Cerebellar nuclear complex (tissue), 1 donor: ENCODE data around the gene FOXC2.

Source experiments
- DNase-seq, 2 experiments: peaks; one replicate each; lab custom pipeline; 2025; lab: John Stamatoyannopoulos, UW

The FOXC2 gene

DNA sequence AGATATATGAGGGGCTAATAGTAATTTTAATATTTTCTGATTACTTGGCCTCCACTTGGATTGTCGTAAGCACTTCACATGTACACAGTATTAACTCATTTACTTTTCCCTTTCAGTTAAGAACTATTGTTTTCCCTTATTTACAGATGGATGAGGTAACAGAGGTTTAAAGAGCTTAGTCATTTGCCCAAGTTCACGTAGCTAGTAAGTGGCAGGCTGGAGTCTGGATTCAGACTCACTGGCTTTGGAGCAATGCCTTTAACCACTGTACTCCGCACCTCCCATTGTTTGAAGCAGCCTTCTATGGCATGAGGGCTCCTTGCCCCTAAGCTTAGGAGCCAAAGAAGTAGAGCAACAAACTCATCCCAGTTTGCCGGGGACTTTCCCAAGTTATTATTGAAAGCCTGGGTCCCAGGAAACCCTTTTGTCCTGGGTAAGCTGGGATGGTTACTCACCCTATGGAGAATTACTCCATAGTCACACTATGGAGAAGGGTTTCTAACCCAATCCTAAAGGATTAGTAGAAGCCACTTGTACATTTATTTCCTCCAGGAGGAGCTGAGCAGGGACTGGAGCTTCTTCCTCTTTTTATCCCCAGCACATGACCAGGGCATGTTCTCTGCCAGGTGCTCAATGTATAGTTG, 24.0 kb downstream of the FOXC2 start:
- DNase-seq = no peak

DNA sequence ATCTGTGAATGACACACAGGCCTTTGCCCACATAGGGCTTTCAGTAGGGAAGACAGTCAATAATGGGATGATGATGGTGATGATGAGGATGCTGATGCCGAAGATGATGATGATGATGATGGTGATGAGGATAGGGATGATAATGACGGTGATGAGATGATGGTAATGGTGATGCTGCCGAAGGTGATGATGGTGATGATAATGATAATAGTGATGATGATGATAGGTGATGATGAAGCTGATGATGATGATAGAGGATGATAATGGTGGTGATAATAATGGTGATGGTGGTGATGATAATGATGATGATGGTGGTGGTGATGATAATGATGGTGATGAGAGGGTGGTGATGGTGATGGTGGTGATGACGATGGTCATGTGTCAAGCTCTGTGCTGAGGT, 24.6 kb downstream of the FOXC2 start:
- DNase-seq = no peak

DNA sequence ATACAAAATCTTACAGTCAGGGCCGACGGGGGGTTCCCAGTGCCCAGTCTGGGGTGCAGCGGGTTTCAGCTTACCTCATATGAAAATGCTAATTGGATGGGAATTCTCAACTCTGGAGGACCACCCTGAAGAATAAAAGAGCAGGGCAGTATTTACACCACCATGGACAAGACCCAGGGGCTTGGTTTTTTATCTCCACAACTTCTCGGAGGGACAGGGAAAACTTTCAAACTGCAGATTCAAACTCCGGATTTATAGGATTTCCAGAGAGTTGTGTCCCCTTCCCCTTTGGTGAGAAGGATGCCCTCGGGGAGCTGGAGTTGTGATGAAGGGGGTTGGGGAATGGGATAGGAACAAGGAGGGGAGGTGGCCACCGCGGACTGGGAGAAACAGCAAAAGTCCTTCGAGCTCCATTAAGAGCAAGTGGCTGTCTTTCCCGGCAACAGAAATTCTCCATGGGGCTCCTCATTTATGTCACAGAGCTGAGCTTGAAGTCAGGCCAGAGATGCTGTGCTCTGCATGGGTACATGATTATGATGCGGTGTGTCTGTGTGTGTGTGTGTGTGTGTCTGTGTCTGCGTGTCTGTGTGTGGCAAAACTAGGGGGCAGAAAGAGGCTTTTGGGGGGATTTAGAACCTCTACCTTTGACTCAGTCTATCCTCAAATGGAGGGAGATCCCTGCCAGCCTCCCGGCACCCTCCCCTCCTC, 27.4 kb downstream of the FOXC2 start:
- no peak for DNase-seq

DNA sequence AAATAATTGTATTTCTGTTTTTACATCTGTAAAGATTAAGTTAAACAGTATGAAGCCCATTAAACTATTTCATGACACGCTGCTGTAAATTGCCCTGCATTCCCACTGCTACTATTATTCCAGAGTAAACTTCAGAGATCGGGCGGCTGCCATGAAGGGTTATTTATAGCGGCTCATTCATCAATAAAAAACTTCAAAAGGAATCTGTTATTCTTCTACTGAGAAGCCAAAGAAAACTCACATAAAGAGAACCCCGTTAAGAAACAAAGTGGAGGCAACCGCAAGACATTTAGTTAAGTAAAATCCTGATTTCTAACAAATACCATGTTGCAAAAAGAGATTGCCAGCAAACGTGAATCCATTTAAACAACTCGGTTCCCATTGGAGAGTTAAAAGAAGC, 28.1 kb downstream of the FOXC2 start:
- DNase-seq = no peak

DNA sequence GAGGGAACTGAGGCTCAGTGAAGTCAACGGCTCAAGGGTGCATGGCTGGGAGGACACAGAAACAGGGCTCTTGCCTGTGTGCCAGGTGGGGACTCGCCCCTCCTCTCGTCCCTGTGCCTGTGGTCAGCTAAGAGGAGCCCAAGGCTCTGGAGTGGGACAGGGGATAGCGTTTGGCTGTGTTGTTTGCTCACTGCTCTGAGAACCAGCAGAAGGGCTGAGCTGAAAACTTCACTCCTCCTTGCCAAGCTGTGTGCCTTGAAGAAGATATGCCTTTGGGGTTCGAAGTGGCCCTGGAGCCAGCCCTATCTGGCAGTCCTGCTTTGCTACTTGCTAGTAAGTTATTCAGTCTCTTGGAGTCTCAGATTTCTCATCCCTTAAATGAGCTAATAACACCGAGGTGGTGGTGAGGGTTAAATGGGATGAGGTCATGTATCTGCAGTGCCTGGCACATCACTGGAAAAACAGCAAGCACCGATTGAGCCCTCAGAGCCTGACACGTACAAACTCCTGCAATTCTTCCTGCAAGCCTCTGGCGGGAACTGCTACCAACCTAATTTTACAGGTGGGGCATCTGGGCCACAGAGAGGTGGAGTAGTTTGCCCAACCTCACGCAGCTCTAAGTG, 29.5 kb downstream of the FOXC2 start:
- no peak for DNase-seq

DNA sequence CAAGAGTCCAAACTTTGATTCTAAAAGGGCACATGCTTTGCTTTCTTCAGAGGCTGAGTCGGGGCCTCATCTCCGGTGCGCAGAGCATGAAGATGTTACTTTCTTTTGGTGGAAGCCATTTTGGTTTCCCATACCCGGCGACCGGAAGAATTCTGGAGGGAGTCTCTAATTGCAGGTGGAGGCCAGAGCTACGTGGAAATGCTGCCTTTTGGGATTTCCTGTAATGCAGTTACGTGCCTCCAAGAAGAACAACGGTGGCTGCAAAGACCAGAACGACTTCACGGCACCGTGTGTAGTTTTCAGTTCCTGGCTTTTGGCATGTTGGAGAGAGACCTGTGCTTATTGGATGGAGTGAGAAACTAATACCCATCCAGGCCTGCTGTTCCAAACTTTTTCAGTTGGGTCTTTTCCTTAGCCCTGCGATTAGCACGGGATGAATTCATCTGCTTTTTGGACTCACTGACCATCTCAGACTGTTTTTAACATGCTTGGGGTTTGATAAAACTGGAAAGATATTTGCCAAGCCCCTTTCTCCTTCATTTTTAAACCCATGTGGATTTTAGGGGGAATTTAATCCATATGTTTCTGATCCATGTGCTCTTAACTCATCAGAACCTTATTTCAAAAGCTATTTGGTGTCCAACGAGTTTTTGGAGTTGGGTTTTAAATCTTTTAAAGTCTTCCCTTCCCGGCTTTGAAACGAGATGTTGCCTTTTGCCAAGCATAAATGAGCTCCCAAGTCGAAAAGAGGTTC, 30.7 kb downstream of the FOXC2 start:
- no peak for DNase-seq

DNA sequence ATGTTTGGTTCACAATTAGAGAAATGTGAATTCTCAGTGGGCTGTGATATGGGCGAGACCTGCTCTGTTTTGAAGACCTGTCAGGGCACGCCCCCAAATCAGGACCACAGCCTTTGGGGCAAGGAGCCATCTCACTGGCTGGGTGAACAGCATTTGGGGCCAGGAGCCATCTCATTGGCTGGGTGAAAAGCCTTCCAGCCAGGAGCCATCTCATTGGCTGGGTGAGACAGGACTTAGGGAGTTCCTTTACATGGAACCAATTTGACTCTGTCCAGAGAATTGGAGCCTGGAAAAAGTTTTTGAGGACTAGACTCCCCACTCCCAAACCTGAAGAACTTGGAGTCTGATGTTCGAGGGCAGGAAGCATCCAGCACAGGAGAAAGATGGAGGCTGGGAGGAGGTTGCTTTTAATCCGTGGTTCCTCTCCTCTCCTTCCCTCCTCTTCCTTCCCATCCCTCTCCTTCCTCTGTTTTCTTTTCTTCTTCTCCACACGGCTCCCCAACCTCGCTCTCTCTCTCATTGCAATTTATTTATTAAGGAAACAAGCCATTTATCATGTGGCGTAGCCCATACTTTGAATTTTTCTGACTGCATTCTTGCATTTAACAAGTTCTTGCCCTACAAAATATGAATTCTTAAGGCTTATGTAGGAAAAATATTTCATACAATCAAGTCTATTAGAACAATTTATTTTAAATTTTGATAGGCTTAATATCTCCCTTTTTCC, 31.4 kb downstream of the FOXC2 start:
- DNase-seq = no peak

DNA sequence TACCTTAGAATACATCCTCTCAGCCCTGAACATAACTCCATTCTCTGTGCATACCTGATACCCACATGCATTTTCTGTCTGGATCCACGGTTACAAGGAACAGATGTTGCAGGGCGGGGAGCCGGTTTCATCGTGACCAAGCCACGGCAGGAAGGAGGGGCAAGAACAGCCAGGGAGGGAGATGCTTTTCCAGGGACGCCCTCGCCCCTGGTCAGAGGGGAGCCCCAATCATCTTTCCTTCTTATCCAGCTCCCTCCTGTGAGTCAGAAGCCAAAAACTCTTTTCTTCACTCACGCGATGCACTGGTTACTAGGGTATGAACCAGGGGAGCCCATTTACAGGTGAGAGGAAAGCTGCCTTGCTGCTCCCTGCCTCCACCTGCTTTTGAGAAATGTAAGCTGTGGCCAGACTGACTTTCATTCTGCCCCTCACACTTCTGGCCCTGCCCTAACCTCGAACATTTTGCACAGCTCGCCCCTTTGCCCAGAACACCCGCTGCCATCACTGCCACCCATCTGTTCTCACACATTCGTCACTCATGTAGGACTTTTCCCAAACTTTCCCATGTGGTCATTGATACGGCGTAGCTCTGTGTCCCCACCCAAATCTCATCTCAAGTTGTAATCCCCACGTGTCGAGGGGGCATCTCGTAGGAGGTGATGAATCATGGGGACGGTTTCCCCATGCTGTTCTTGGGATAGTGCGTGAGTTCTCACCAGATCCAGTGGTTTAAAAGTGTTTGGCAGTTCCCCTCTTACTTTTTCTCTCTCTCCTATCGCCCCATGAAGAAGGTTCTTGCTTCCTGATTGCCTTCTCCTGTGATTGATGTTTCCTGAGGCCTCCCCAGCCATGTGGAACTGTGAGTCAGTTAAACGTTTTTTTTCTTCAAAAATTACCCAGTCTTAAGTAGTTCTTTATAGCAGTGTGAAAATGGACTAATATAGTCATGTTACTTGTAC, 32.3 kb downstream of the FOXC2 start:
- DNase-seq = no peak

DNA sequence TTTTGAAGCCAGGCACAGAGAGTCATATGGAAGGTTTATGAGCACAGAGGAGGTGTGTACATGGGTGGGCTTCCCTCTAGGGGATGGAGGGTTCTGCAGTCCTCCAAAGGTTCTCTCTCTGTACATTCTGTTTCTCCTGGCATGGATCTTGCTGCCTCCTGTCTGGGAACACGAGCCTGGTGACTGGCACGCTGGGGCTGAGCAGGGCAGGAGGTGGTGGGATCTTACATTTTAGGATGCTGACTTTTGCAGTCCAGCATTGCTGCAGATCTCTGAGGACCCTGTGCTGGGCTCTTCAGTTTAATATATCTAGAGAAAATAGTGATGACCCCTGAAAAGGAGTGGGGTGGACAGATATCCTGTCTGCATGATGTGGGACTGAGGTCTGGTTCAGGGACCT, 34.7 kb downstream of the FOXC2 start:
- DNase-seq = no peak

DNA sequence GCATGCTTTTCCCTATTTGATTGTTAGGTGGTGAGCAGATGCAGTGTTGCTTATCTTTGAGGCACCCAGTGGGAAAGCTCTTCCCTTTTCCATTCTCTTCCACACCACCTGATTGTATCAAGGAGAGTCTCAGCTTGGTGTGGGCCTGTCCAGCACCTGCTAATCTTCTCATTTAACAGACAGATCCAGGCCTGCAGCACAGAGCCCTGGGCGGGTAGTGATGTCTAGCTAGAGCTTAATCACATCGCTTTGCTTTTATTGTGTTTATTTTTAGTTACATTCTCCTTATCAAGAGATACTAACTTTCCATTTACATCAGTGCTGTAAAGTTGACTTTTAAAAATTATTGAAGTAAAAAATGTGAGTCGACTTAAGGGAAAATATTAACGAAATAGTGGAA, 35.9 kb downstream of the FOXC2 start:
- DNase-seq = no peak

DNA sequence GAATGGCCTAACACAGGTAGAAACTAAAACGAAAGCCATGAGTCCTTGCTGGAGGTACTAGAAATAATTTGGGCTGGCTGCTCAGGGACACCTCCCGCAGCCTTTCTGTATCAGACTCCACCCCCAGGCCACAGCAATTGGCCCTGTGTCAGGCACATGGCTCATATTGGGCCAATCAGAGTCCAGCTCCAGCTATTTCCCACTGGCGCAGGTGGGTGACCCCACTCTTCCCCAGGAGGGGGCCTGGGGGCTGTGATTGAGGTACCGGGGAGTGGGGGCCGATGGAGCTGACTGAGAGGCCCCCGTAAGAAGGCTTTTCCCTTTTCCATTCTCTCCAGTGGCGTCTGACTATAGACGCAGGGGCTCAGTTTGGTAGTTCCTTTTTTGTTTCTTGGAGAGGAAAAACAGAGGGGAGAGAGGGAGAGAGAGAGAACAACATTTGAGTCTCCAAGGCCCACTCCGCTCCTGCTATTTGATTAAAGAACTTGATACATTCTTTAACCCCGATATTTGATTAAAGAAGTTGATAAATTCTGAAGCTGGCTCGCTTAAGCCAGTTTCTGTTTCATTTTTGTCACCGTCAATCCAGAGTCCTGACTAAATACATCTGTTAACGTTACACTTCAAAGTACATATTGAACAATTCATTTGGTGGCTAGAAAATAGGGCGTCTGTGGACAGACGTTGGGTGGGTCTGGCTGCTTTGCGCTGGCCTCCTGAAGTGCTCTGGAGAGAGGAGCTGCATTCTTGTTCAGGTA, 38.0 kb downstream of the FOXC2 start:
- no peak for DNase-seq

DNA sequence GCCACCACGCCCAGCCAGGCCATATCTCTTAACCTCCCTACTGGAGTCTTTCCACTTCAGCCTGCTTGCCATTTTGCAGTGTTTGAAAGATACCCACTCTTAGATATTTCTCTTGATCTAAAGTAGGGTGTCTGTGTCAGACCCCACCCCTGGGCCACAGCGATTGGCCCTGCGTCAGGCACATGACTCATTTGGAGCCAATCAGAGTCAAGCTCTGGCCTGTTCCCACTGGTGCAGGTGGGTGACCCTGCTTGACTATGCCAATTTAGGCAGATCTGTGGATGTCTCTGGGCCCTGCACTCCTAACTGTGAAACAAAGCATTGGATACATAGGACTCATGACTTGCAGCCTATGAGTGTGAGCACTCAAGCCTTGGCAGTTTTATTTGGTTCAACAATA, 39.3 kb downstream of the FOXC2 start:
- no peak for DNase-seq

DNA sequence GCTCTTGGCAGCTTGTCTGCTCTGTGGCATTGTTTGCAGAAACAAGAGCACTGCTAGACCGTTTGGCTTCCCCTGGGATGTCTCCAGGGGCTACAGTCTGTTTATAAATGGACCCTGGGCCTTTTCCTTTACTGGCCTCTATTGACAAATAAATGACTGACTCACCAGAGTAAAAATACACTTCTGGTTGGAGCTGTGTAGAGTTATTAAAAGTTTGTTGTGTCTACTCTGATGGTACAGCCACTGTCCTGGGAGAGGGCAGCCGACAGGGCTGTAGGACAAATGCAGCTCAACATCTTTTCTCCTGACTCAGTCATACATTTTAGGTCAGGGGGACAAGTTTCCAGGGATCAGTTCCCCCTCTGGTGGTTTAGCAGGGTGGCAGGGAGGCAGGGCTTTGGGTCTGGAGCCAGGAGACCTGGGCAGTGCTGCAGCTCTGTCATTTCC, 41.7 kb downstream of the FOXC2 start:
- DNase-seq = no peak

DNA sequence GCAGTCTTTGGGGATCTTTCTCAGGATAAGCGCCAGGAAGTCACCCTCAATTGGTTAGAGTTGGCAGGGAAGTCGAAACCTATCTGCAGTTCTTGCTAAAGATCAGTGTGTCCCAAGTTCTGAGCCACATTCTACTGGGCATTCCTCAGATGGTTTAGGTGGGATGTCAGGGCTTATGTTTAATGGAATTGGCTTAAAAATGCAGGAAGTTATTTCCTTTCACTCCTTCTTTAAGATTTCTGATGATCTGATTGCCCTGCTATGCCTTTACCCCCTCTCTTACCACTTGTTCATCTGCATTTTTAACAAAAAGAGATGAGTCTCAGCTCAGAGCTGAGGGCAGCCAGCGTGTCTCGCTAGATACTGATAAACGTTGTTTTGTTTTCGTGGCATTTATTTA, 42.5 kb downstream of the FOXC2 start:
- no peak for DNase-seq

DNA sequence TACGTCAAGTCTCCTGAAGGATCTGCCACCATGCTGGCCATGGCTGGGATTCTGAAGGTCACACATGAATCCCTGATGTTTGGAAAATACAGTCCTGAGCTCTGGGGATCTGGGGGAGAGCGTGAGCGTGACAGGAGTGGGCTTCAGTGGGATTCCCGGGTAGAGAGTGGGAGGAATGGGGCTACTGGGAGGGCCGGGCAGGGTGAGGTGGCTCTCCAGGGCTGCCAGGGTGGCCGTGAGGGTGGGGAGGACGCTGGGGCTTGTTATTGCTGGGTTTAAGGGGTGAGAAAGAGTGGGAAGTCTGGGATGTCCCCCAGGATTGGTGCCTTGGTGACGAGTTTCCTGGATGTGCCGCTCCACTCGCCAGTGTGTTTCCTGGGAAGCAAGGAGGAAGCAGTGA, 43.0 kb downstream of the FOXC2 start:
- DNase-seq = no peak

DNA sequence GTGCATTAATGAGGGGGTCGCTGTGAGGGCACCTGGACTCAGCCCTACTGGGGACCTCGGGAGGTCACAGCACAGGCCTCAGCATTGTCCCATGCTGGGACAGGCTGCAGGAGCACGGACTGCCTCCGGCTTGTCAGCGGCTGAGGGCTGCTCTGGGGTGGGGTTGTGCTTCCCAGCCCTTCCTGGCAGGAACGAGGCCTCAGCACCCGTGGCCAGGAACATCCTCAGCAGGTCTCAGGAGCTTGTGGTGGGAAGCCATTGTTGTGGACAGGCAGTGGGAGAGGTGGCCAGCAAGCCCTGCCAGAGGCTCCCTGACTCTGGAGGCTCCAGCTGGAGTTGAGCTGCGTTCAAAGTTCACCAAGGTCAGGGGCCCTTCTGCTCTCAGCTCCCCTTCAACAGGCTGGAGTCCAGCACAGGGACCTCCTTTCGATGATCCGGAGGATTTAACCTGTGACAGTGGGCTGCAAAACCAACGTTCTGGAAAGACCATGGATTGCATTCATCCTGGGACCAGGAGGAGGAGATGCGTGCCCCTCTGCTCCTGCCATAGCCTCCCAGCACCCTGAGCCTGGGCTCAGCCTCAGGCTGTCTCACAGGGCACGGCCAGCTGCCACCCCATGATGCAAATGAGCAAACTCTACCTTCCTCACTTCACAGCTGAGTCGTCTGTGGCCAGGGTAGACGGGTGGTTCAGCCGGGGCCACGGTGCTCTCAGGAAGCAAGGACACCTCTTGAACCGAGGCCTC, 44.3 kb downstream of the FOXC2 start:
- no peak for DNase-seq

DNA sequence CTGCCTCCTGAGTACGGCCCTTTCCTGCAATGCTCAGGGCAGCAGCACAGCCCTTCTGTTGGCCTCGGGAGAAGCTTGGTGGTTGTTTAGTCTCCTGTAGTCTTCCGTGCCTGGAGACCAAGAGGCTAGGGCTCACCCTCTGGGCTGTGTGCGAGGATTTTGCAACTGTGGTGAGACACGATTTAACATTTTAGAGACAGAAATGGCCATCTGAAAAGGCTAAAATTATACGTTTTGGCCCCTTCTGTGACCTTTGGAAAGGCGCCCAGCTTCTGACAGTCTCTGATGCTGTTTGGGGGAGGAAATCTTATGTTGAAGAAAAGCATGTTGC, 44.9 kb downstream of the FOXC2 start:
- no peak for DNase-seq

DNA sequence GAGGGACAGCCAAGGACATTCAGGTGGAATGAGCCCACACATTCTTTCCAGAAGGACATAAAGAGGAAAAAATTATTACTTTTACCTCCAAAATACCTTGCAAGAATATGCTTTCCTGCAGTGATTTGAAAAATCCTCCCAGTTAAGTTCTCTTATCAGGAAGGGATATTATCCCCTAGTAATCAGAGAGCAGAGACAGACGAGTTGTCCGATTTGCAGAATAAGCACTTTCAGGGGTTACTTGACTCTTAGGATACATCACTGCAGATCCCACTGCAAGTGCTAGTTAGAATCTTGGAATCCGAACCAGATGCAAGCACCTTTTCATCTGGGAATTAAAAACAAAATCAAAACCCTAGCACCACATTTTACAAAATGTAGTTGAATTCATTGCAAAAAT, 45.3 kb downstream of the FOXC2 start:
- no peak for DNase-seq

DNA sequence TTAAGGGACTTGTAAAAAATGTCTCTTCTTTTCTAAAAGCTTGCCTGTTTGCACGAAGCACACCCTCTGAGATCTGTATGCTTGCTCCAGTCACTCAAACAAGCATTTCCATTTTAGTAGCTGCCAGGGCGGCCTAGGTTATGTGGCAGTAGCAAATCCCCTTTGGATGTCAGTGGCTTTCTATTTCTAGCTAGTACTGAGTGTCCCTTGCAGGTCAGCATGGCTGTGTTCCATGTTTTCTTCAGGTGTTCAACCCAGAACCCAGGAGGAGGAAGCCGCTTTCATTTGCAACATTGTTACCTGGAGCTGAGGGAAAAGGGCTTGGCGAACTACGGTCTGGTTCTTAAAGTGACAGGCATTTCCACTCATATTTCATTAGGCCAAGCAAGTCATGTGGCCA, 48.1 kb downstream of the FOXC2 start:
- no peak for DNase-seq

DNA sequence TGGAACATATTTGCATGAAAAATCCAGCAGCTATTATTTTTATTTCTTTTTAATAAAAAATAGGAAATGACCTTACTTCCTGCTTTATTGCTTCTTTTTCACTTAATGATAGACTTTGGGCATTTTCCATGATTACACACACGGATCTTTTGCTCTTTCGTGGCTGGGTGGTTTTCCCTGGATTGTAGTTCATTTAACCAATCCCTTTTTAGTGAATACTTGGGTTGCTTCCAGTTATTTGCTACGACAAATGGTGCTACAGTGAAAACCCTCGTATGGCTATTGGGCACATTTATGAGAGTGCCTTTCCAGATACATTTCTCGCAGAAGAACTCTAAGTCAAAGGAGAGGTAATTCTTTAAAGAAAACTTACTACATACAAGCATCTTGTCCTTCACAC, 50.3 kb downstream of the FOXC2 start:
- DNase-seq = no peak
